Stimulated activated CD4-positive, alpha-beta T cell treated with anti-CD3 and anti-CD28 coated beads, Interleukin-2, amount 100 ng/mL, for 48 hours (primary cell): ENCODE data around the gene STMN1.
A peak's percentile ranks its signal among the peaks of the same experiment; 100 is the strongest.
"Not testable (repeated sequence)": the region's sequence is repeated elsewhere in the genome, so short reads cannot be mapped to it uniquely, and the experiment has no call there.

ENCODE experiments used
- DNase-seq, 2 donors: peaks; one replicate each; pipeline ENCODE4 v3.0.0-alpha.2; 2020

The STMN1 gene

GRCh38 chr1:25905680-25906643 is at the start of gene STMN1:
TSS of gene STMN1 (minus strand) at chr1:25906419. CDS start at chr1:25904676, 1,743 bp downstream.
- DNase-seq, result peak; percentile 88

GRCh38 chr1:25955553-25955952 is 49.3 kb upstream of the STMN1 start:
- no peak for DNase-seq

- no peak for DNase-seq
Observed at GRCh38 chr1:25954282-25954938, 48.2 kb upstream of the STMN1 start.

DNA sequence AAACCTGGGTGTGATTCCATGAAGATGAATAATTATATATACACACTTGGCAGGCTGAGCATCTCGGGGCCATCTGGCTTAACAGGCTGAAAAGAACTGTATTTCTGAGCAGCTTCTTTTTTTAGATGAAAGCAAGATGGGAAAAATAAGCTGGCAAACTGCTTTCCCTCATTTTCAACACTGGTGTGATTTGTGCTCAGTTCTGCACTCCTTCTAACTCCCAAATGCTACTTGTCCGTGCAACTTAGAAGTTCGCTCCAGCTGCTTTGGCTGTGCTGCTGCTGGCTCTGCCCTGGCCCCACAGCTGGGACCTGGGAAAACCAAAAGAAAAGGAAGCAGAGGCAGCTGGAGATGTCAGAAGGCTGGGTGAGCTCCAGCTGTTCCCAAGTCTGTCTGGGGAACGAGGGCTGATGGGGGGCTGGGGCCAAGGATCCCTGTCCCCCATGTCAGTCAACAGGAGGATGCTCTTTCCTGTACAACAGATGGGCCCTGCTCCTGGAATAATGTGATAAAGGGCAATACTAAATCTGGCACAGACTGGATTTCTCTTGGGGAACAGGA is 46.7 kb upstream of the STMN1 start:
- DNase-seq, result no peak

GRCh38 chr1:25948641-25949040 is 42.4 kb upstream of the STMN1 start:
- DNase-seq, result no peak

GRCh38 chr1:25947027-25947426 is 40.8 kb upstream of the STMN1 start:
- DNase-seq, result no peak

- DNase-seq, result no peak
Observed at GRCh38 chr1:25945761-25946160, 39.5 kb upstream of the STMN1 start.

GRCh38 chr1:25944986-25945385 is 38.8 kb upstream of the STMN1 start:
- no peak for DNase-seq

DNA sequence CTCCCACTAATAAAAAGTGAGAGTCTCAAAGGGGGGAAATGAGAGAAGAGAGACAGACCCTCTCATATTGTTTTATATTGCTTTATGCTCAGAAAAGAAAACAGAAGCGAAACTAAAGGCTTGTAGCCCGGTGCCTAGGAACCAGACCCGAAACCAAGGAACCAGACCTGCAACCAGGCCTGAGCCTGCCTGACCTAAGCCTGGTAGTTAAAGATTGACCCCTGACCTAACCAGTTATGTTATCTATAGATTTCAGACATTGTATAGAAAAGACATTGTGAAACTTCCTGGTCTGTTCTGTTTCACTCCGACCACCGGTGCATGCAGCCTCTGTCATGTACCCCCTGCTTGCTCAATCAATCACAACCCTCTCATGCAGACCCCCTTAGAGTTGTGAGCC is 37.3 kb upstream of the STMN1 start:
- DNase-seq, result not testable (repeated sequence)

DNA sequence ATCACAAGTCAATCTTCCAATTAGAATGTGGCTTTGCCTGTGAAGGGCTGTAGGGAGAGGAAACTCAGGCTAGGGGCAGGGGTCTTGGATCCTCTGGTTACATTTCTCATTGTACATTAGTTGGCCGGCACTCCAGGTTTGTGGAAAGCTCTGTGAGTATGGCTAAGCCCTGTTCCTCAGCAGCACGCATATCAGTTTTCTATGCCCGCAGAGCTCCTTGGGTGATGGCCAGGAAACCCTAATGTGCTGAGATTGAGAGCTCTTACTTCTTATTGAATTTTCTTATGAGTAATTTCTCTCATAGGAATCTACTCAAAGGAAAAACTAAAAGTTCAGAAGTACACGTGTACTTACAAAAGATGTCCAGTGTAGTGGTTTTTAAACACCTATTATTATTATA is 30.7 kb upstream of the STMN1 start:
- DNase-seq, result no peak

GRCh38 chr1:25933479-25934365 is 27.5 kb upstream of the STMN1 start:
- DNase-seq, result no peak

DNA sequence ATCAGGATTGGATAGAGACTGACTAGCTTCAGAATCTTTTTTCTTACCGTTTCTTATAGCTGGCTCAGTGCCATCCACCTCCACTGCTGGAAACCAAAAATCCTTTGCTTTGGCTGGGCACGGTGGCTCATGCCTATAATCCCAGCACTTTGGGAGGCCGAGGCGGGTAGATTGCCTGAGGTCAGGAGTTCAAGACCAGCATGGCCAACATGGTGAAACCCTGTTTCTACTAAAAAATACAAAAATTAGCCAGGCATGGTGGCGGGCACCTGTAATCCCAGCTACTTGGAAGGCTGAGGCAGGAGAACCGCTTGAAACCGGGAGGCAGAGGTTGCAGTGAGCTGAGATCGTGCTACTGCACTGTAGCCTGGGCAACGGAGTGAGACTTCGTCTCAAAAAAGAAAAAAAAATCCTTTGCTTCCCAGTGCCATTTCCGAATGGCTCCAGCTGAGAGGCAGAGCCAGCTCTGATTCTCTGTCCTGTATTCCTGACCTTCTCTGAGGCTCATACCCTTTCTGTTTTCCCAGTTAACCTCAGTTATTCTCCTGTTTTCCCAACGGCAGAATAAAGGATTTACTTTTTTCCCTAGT is 26.7 kb upstream of the STMN1 start:
- DNase-seq, result not testable (repeated sequence)

DNA sequence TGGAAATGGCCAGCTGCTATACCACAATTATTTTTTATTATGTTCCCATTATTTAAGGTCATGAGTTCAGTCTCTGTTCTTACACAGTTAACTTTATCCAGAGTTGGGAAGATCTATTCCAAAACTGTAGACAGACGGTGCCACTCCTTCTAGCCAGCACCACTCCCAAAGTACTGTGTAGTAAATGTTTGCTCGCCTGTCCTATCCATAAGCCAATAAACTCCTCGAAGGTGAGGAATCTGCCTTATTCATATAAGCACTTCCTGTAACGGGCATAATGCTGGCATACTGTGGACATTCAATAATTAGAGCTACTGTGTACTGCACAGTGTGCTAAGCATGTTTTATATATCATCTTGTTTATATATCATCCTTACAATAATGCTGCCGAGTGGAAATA is 26.1 kb upstream of the STMN1 start:
- no peak for DNase-seq

- DNase-seq, result no peak
Observed at GRCh38 chr1:25929016-25929415, 22.8 kb upstream of the STMN1 start.

- no peak for DNase-seq
Observed at GRCh38 chr1:25927521-25928265, 21.5 kb upstream of the STMN1 start.

DNA sequence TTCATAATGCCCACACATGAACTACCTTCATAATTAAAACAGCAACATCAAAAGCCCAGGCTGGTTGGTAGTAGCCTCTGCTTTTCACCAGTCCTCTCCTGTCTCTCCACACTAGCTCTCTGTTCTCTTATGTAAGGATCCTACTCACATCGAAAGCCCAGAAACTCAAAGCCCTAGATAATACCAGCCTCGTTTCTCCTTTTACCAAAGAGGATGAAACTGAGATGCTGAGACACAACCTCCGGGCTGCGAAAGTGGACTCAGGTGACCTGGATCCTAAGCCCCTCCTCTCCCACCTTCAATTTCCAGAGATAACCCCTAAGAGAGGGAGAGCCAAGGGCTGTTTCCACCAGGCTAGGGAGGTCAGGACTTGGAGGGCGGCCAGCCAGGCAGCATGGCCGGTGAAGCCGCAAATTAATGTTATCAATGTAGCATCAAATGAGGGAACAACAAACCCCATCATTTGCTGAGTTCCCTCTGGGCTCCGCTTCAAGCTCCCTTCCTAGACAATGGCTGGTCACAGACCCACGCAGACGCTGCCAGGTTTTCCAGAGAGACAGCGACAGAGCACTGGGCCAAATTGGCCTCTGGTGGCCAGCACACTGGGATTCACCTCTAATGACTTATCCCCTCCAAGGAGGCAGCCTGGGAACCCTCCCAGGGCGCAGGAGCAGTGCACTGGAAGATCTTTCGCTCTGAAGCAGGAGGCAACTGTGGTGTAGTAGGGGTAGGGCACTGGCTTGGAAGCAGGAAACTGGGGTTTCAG is 20.7 kb upstream of the STMN1 start:
- no peak for DNase-seq

DNA sequence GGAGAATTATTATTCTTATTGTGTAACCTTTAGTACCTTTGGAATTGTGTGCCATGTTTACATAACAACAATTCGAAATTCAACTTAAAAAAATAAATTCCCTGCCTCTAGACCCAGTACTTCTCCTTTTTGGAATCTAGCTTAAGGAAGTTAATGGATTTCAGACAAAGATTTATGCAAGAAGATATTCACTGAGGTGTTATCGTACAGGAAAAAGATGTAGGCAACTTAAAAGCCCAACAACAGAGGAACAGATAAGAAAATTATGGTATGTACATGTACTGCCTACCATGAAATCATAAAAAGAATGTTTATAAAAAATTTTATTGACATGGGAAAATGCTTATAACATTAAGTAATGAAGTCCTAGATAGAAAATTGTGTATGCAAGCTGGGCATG is 18.2 kb upstream of the STMN1 start:
- DNase-seq, result no peak

- DNase-seq, result peak; percentile 19 to 24
Observed at GRCh38 chr1:25922971-25923552, 16.8 kb upstream of the STMN1 start.

- DNase-seq, result peak; percentile 10 to 34
Observed at GRCh38 chr1:25922056-25922970, 16.1 kb upstream of the STMN1 start.
